22Rv1 (cell line): ENCODE measurements around the gene QSER1.

Experiments used
- CTCF ChIP-seq: fragments of 450-650 bp; IDR thresholded peaks from 2 replicates; pipeline ENCODE4 v1.5.1; 2017; ENCODE audit warnings: mild to moderate bottlenecking
- ZFX ChIP-seq: fragments of 450-650 bp; IDR thresholded peaks from 2 replicates; pipeline ENCODE4 v1.6.1; 2017; ENCODE audit warnings: antibody characterized with exemption, borderline replicate concordance

- TF ChIP-seq CTCF = no peak
- TF ChIP-seq ZFX = no peak
Measured at GRCh38 chr11:33016654-33017053, 124.0 kb downstream of the QSER1 start.
